HT-29 (cell line): ENCODE results near the gene PRC1. TPM values are rescaled to one million over a fixed set of nuclear protein-coding genes. Genes with fewer than 3 reads are reported as not detected.
"Not testable (repeated sequence)": the region's sequence is repeated elsewhere in the genome, so short reads cannot be mapped to it uniquely, and the experiment has no call there.

Source experiments
- DNase-seq: peaks from one replicate; pipeline ENCODE4 v3.0.0-alpha.2; 2015; ENCODE audit warnings: low spot score
- total RNA-seq: library from RNA; depleted of rRNA; stranded (reverse); fragments of >200 nt; shearing (Covaris generic); gene quantifications from 2 replicates; pipeline ENCODE4 v1.2.3, GENCODE V29; 2014; rRNA removed

Gene PRC1
- total RNA-seq = 228 and 230 TPM in 2 replicates

GRCh38 chr15:90994417-90995311 is at the start of gene PRC1:
TSS of gene PRC1 (minus strand) at chr15:90994535. CDS start at chr15:90994417, 118 bp downstream.
- peak; percentile 100 for DNase-seq

DNA sequence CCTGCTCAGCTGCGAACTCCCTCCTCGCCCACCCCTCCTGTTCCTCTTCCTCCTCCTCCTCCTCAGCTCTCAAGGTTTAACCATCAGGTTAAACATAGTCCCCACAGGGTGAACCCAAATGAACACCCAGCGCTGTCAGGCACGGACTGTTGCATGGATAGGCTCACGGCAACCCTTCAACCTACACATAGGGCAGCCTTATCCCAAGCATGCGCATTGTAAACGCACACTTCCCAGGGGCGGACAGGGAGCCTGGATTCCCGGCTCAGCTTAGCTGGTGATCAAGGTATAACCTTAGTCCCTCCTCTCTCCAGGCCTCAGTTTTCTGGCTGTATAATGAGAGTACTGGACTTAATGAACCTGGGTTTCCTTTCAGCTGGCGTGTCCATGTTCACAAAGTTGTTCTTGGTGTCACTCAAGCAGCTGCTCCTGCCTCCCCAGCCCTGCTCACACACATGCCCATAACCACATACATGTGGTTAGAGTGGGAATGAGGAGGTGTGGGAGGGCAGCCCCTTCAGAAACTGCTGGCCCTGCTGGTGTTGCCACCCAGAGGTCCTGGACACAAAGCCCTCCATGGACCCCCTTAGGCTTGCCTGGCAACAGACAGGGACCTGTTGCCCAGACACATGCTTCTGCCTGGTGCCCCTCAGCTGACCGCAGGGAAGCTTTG is 49.0 kb upstream of the PRC1 start:
- DNase-seq = no peak

GRCh38 chr15:91040856-91041255 is 46.5 kb upstream of the PRC1 start:
- DNase-seq = no peak

DNA sequence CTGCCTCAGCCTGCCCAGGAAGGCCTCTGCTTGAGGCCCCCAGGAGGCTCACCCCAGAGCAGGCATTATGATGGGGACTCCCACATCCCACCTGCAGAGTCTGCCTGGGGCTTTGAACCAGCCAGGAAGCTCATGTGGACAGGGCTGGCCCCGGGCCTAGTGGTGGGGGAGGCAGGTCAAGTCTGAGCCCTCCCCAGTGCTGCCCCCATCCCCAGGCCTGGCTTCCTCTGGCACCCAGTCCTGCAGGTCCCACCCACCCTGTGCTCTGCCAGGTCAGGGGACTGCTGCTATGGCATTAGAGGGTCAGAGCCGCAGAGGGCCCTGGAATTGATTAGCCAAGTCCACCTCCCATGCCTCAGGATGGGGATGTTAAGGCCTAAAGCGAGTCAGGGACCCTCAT is 45.7 kb upstream of the PRC1 start:
- DNase-seq = no peak

DNA sequence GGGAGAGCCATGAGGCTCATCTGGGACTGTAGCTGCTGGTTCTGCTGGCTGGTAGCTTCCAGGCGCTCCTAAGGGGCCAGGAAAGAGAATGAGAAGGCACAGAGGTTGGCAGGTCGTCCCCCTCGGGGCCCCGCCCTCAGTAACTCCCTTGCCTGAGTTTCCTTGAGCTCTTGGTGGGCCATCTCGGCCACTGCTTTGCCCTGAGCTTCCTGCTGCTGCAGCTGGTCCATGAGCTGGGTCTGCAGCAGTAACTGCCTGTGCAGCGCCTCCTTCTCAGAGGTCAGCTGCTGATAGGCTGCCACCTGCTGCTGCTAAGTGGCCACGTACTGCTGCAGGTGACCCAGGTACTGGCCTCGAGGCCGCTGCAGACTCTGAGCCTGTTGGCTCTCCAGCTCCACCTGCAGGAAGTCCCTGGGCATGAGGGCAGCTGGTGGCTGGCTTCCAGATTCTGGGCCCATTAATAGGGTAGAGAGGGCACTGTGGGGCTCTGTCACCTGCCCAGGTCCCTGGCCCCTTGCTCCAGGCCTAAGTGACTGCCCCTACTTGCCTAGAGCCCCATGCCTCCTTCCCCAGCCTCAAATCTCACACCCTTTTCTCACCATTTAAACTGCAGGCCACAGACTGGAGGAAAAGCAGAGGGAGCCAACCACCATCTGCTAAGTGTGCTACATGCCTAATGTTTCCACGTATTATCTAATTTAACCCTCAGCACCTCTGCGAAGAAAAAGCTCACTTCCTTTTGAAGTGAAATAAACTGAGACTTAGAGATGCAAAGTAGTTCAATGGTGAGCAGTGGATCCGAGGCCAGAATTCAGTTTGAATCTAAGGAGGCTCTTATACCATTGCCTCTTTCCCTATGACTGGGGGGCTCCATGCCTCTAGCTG is 38.8 kb upstream of the PRC1 start:
- DNase-seq = peak; percentile 96

GRCh38 chr15:91031796-91032195 is 37.5 kb upstream of the PRC1 start:
- no peak for DNase-seq

DNA sequence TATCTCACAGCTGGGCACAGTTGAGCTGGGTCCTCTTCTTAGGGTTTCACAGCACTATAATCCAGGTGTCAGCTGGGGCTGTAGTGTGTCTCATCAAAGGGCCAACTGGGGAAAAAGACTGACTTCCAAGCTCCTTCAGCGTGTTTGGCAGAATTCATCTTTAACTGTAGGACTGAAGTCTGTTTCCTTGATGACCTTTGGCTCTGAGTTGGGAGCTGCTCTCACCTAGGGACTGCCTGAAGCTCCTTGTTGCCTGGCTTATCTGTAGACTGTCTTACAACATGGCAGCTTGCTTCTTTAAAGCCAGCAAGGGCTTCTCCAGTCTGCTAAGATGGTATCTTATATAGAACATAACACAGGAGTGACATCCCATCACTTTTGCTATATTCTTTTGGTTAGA is 33.3 kb upstream of the PRC1 start:
- DNase-seq = no peak

- no peak for DNase-seq
Observed at GRCh38 chr15:91023720-91024119, 29.4 kb upstream of the PRC1 start.

DNA sequence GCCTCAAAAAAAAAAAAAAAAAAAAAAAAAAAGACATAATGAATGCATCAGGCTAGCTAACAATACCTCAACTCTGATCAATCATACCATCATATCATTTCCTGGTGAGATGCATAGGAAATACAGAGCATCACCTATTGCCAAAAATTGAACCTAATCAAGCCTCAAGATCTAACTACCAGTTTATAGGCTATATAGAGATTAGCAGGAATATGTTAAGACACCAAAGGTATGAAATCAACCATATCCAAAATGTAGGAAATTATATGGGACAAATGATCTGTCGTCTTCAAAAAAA is 28.4 kb upstream of the PRC1 start:
- DNase-seq = no peak

- peak; percentile 88 for DNase-seq
Observed at GRCh38 chr15:91022075-91022831, 27.9 kb upstream of the PRC1 start, which contains the start of gene VPS33B. TSS of gene VPS33B (minus strand) at chr15:91022594. CDS start at chr15:91022249, 345 bp downstream.

GRCh38 chr15:91021516-91022074 is 27.3 kb upstream of the PRC1 start:
- DNase-seq = peak; percentile 50

GRCh38 chr15:91018158-91018557 is 23.8 kb upstream of the PRC1 start:
- no peak for DNase-seq

DNA sequence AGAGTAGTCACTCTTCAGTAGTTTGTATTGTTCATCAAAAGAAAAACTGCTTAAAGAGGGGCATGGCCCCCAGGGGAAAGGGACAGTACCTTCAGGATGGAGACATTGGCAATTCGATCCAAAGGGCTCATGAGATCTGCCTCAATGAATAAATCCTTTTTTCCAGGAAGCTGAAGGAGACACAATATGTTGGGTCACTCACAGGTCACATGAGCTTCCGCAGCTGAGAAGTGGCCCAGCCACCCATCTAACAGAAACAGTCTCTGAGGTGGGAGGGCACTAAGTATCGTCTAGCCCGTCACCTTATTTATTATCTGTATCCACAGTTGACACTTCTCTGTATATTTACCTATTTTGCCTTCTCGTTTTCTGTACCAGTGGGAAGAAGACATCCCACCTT is 23.4 kb upstream of the PRC1 start:
- no peak for DNase-seq

DNA sequence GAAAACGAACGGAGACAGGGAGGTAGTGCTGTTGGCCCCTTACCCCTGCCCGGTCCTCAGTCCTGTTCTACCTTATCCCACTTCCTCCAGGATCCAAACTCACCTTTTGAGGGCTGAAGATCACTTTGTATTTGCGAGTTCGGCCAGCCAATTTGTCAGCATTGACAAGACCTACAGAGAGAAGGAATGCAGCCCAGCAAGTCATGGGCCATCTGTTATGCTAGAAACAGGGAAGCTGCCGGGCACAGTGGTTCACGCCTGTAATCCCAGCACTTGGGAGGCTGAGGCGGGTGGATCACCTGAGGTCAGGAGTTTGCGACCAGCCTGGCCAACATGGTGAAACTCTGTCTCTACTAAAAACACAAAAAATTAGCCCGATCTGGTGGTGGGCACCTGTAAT is 19.4 kb upstream of the PRC1 start:
- not testable (repeated sequence) for DNase-seq

DNA sequence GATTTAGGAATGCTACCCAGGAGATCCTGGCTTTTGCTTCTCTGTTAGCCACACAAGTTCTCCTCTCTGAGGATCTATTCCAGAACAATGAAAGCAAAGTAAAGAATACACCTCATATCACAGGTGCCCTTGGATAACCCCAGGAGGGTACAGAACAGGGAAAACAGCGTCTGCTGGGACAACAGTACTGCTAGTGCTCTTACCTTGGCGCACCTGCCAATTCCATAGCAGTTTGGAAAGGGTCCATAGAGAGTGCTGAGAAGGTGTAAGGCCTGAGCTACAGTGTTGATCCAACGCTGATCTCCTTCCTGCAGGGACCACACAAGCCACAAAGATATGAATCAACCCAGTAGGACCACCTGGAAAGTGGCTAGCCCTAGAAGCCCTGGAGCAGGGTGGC is 12.9 kb upstream of the PRC1 start:
- DNase-seq = no peak

GRCh38 chr15:91001209-91001608 is 6.9 kb upstream of the PRC1 start:
- no peak for DNase-seq

GRCh38 chr15:90998737-90999136 is 4.4 kb upstream of the PRC1 start:
- DNase-seq = no peak

DNA sequence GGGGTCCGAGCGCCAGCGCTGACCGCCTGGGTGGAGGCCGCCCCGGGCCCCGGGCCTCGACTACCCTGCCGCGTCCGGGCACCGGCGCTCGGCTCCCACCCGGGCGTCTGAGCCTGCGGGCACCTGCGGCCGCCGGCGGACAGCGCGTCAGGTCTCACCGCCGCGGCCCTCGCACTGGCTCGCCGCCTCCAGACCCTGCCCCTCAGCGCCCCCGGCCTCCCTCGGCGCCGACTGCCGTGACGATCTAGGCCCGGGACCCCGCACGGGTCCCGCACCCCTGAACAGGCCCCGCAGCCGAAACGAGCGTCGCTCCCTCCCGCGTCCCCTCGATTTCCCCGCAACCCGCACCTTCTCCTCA is 297 bp downstream of the PRC1 start:
- DNase-seq = no peak

GRCh38 chr15:90991587-90992285 is 2.6 kb downstream of the PRC1 start:
- peak; percentile 13 for DNase-seq

DNA sequence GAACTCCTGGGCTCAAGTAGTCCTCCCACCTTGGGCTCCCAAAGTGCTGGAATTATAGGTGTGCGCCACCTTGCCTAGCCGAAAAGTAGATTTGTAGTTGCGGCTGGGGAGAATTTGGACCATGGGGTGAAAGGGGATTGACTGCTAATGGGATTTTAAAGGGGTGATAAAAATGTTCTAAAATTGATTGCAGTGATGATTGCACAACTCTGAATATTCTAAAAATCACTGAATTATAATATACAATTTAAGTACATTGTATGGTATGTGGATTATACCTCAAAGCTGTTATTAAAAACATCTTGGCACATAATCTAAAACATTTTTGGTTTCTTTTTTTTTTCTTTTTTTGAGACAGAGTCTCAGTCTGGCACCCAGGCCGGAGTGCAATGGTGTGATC is 3.9 kb downstream of the PRC1 start:
- no peak for DNase-seq
